ENCODE measurements around the gene ATP5PO.
"Not testable (repeated sequence)": the region's sequence is repeated elsewhere in the genome, so short reads cannot be mapped to it uniquely, and the experiment has no call there.

The ATP5PO gene

GRCh38 chr21:33869873-33870272 is 45.7 kb downstream of the ATP5PO start:
- no peak for DNase-seq (ENCODE audit: low read depth)

GRCh38 chr21:33867868-33868267 is 47.7 kb downstream of the ATP5PO start:
- not testable (repeated sequence) for DNase-seq (ENCODE audit: low read depth)

GRCh38 chr21:33866826-33867225 is 48.8 kb downstream of the ATP5PO start:
- DNase-seq (ENCODE audit: low read depth), result no peak

GRCh38 chr21:33865996-33866575 is 49.5 kb downstream of the ATP5PO start:
- no peak for DNase-seq (ENCODE audit: low read depth)

- DNase-seq (ENCODE audit: low read depth), result no peak
Measured at GRCh38 chr21:33865176-33865575, 50.4 kb downstream of the ATP5PO start.

- DNase-seq (ENCODE audit: low read depth), result no peak
Measured at GRCh38 chr21:33864150-33864549, 51.5 kb downstream of the ATP5PO start.

GRCh38 chr21:33863191-33863590 is 52.4 kb downstream of the ATP5PO start:
- not testable (repeated sequence) for DNase-seq (ENCODE audit: low read depth)

GRCh38 chr21:33861125-33861524 is 54.5 kb downstream of the ATP5PO start:
- no peak for DNase-seq (ENCODE audit: low read depth)

GRCh38 chr21:33860332-33860879 is 55.2 kb downstream of the ATP5PO start:
- no peak for DNase-seq (ENCODE audit: low read depth)

- DNase-seq (ENCODE audit: low read depth), result no peak
Measured at GRCh38 chr21:33859373-33860102, 56.1 kb downstream of the ATP5PO start.

GRCh38 chr21:33858667-33859372 is 56.8 kb downstream of the ATP5PO start:
- DNase-seq (ENCODE audit: low read depth), result no peak

GRCh38 chr21:33857846-33858666 is 57.5 kb downstream of the ATP5PO start:
- DNase-seq (ENCODE audit: low read depth), result no peak

- no peak for DNase-seq (ENCODE audit: low read depth)
Measured at GRCh38 chr21:33856893-33857527, 58.6 kb downstream of the ATP5PO start.

GRCh38 chr21:33855190-33855589 is 60.4 kb downstream of the ATP5PO start:
- no peak for DNase-seq (ENCODE audit: low read depth)

- no peak for DNase-seq (ENCODE audit: low read depth)
Measured at GRCh38 chr21:33854604-33855003, 61.0 kb downstream of the ATP5PO start.
